Measurements from ENCODE around the gene COL13A1. TPM values are rescaled to one million over a fixed set of nuclear protein-coding genes. Genes with fewer than 3 reads are reported as not detected.

COL13A1 gene
- total RNA-seq, 1 donor from 2014 or later: 29.2 TPM

DNA sequence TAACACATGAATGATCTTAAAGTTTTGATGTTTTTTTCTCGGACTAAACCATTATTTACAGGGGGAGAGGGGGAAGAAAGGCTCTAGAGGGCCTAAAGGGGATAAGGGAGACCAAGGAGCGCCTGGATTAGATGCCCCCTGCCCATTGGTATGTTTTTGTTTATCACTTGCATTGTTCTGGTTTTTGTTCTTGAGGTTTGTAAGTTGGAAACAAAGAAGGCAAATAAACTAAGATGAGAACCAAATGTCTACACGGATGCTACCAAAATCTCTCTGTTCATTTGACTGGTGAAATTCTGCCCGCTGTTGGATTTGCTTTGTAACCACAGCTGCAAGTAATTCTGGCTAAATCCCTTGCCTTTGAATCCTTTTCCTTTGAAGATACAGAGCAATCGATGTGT is 151.1 kb downstream of the COL13A1 start:
- Mint-ChIP-seq H3K27ac (ENCODE audit: unreplicated experiment) (no peak overlapping the region), H3K4me3 (ENCODE audit: unreplicated experiment) (no peak overlapping the region), H3K27me3 (ENCODE audit: unreplicated experiment) (no peaks in the 10 kb centered on the region), H3K9me3 (ENCODE audit: unreplicated experiment) (no peaks in the 10 kb centered on the region), H3K36me3 (ENCODE audit: unreplicated experiment) (peaks cover 13% of the 10 kb centered on the region), H3K4me1 (ENCODE audit: unreplicated experiment) (no peaks in the 10 kb centered on the region)
- TF ChIP-seq, protein P1, sequence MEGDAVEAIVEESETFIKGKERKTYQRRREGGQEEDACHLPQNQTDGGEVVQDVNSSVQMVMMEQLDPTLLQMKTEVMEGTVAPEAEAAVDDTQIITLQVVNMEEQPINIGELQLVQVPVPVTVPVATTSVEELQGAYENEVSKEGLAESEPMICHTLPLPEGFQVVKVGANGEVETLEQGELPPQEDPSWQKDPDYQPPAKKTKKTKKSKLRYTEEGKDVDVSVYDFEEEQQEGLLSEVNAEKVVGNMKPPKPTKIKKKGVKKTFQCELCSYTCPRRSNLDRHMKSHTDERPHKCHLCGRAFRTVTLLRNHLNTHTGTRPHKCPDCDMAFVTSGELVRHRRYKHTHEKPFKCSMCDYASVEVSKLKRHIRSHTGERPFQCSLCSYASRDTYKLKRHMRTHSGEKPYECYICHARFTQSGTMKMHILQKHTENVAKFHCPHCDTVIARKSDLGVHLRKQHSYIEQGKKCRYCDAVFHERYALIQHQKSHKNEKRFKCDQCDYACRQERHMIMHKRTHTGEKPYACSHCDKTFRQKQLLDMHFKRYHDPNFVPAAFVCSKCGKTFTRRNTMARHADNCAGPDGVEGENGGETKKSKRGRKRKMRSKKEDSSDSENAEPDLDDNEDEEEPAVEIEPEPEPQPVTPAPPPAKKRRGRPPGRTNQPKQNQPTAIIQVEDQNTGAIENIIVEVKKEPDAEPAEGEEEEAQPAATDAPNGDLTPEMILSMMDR (IDR thresholded peaks at IDR 0.05): no peak
- no peak for DNase-seq (ENCODE audit: extremely low spot score, unreplicated experiment)

DNA sequence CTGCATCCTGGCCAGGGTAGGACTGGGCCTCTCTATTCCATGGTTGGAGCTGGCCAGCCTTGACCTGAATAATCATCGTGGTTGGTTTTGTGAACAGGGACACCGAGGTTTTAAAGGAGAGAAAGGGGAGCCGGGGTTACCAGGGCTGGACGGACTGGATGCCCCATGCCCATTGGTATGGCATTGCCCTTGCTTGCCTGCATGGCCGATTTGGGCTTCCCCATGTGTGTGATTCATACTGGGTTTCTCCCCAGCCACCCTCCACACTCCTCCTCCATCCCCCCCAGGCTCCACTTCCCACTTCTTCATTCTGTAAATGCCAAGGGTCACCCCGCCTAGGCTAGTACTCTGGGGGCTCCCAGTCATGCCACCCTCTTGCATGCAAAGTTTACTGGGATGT is 152.1 kb downstream of the COL13A1 start:
- Mint-ChIP-seq H3K27me3 (ENCODE audit: unreplicated experiment) (no peaks in the 10 kb centered on the region), H3K4me3 (ENCODE audit: unreplicated experiment) (no peak overlapping the region), H3K4me1 (ENCODE audit: unreplicated experiment) (no peaks in the 10 kb centered on the region), H3K36me3 (ENCODE audit: unreplicated experiment) (peaks cover 20% of the 10 kb centered on the region), H3K9me3 (ENCODE audit: unreplicated experiment) (no peaks in the 10 kb centered on the region), H3K27ac (ENCODE audit: unreplicated experiment) (no peak overlapping the region)
- no peak for DNase-seq (ENCODE audit: extremely low spot score, unreplicated experiment)
- TF ChIP-seq, protein P1 (IDR thresholded peaks at IDR 0.05): no peak

DNA sequence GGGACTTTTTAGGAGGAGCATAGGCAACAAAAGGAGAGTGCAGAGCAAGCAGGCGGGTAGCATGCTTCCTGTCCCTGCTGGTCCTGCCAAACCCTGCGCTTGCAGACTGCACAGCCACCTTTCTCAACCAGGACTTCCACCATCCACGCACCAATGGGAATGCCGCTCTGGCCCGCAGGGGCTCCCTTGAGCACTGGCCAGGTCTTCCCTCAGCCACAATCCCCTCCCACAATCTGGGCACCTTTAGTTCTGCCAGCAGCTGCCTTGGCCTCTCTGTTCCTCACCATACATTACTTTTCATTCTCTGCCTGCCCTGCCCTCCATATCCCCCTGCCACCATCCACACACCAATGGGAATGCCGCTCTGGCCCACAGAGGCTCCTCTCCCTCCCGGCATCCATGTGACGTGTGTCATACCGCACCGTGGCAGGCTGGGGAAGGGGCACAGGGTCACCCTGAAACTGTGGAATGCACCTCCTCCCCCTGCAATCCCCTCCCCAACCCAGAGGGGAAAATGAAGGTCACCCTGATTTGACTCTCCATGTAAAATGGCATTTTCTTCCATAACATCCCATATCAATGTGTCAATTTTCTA is 153.6 kb downstream of the COL13A1 start:
- Mint-ChIP-seq H3K36me3 (ENCODE audit: unreplicated experiment) (peaks cover 23% of the 10 kb centered on the region), H3K4me1 (ENCODE audit: unreplicated experiment) (no peaks in the 10 kb centered on the region), H3K9me3 (ENCODE audit: unreplicated experiment) (no peaks in the 10 kb centered on the region), H3K27ac (ENCODE audit: unreplicated experiment) (no peak overlapping the region), H3K4me3 (ENCODE audit: unreplicated experiment) (no peak overlapping the region), H3K27me3 (ENCODE audit: unreplicated experiment) (no peaks in the 10 kb centered on the region)
- TF ChIP-seq, protein P1 (IDR thresholded peaks at IDR 0.05): no peak
- no peak for DNase-seq (ENCODE audit: extremely low spot score, unreplicated experiment)

DNA sequence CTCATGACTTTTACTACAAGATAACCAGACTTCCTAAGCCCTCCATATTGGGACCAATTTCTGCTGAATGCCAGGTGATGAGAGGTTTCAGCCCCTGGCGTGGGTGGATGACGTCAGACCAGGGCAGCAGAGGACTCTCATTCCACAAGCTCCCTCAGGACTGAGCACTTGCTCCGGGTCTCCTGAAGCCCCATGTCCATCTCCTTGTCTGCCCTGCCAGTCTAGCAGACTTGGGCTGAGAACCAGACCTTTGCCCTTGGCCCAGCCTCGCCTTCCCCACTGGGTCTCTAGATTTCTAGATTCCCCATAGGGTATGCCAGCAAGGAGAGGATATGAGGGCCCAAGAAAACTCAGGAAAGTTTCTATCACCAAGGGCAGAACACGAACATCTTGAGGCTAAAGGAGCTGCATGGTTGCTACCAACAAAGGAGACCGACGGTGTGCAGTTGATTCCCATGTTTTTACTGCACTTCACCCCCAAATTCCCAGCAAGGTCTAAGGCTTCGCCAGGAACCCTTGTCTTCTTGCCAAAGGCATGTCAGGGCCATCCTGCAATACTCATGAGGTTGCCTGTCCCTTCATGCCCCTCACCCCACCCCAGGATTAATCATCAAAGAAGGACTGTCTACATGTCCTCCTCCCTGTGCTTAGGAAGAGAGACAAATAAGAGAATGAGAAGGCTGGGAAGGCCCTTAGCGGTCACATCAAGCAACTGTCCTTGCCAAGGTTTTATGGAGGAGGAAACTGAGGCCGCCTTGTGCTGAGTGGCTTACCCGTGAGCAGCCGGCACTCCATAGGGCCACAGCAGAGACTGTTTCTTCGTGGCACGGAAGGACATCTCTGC is 154.4 kb downstream of the COL13A1 start:
- Mint-ChIP-seq H3K27ac (ENCODE audit: unreplicated experiment) (no peak overlapping the region), H3K4me3 (ENCODE audit: unreplicated experiment) (no peak overlapping the region), H3K9me3 (ENCODE audit: unreplicated experiment) (no peaks in the 10 kb centered on the region), H3K27me3 (ENCODE audit: unreplicated experiment) (no peaks in the 10 kb centered on the region), H3K36me3 (ENCODE audit: unreplicated experiment) (peaks cover 21% of the 10 kb centered on the region), H3K4me1 (ENCODE audit: unreplicated experiment) (peaks cover 4% of the 10 kb centered on the region)
- DNase-seq (ENCODE audit: extremely low spot score, unreplicated experiment): no peak
- TF ChIP-seq, protein P1 (IDR thresholded peaks at IDR 0.05): no peak

DNA sequence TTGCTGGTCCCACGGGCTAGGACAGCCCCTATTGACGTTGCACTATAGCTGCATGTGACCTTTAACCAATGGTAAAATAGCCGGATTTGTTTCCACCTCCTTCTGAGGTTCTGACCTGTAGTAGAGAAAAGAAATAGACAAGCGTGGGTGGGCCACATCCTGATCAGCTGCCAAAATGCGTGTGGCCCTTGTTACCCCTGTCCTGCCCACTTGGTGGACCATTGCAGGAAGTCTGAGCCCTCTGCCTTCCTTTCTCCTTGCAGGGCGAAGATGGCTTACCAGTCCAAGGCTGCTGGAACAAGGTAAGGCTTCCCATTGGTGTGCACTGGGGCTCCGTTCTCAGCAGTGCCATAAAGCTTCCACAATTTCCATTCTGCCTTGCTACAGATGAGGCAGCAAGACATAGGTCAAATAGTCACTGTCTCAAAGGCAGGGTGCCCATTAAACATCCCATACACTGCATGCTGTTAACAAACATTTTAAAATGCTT is 155.1 kb downstream of the COL13A1 start:
- Mint-ChIP-seq H3K36me3 (ENCODE audit: unreplicated experiment) (peaks cover 19% of the 10 kb centered on the region), H3K27ac (ENCODE audit: unreplicated experiment) (no peak overlapping the region), H3K27me3 (ENCODE audit: unreplicated experiment) (no peaks in the 10 kb centered on the region), H3K9me3 (ENCODE audit: unreplicated experiment) (no peaks in the 10 kb centered on the region), H3K4me3 (ENCODE audit: unreplicated experiment) (no peak overlapping the region), H3K4me1 (ENCODE audit: unreplicated experiment) (peaks cover 8% of the 10 kb centered on the region)
- TF ChIP-seq, protein P1 (IDR thresholded peaks at IDR 0.05): no peak
- no peak for DNase-seq (ENCODE audit: extremely low spot score, unreplicated experiment)

Measured in osteocyte (in vitro differentiated cells).